ENCODE measurements around the gene THY1.

GRCh38 chr11:119410501-119410900 lies 12.5 kb downstream of the THY1 start:
- no peak for TF ChIP-seq CTBP1 (IDR thresholded peaks at IDR 0.05; ENCODE audit: borderline replicate concordance)
- TF ChIP-seq FOXK2 (IDR thresholded peaks at IDR 0.05): no peak
- no peak for TF ChIP-seq FOXM1 (IDR thresholded peaks at IDR 0.05; ENCODE audit: borderline replicate concordance)
- no peak for TF ChIP-seq SUZ12 (IDR thresholded peaks at IDR 0.05)
- TF ChIP-seq FOXA1 (IDR thresholded peaks at IDR 0.05): no peak
- TF ChIP-seq SP1 (IDR thresholded peaks at IDR 0.05): no peak
- TF ChIP-seq ZNF384 (IDR thresholded peaks at IDR 0.05): no peak
- no peak for TF ChIP-seq HDGF (IDR thresholded peaks at IDR 0.05; ENCODE audit: borderline replicate concordance)
- TF ChIP-seq BHLHE40 (IDR thresholded peaks at IDR 0.05; ENCODE audit: borderline replicate concordance): no peak
- TF ChIP-seq L3MBTL2 (conservative IDR thresholded peaks at IDR 0.05): no peak
- no peak for TF ChIP-seq LEF1 (IDR thresholded peaks at IDR 0.05; ENCODE audit: borderline replicate concordance)
- no peak for TF ChIP-seq ELF4 (IDR thresholded peaks at IDR 0.05)
- TF ChIP-seq ARNT (IDR thresholded peaks at IDR 0.05): no peak
